COLO829 (cell line): ENCODE data around the gene RFWD3.
"Not testable (repeated sequence)": the region's sequence is repeated elsewhere in the genome, so short reads cannot be mapped to it uniquely, and the experiment has no call there.

Experiments used
- DNase-seq: peaks from one replicate; pipeline ENCODE4 v3.0.0; 2012; ENCODE audit warnings: low spot score

RFWD3 gene

GRCh38 chr16:74666425-74667254 lies at the start of gene RFWD3:
RFWD3 (minus strand) TSS chr16:74666877; CDS start chr16:74661449, 5,428 bp downstream.
- peak; percentile 95 for DNase-seq

GRCh38 chr16:74716355-74716754 lies 49.7 kb upstream of the RFWD3 start:
- no peak for DNase-seq

GRCh38 chr16:74713876-74714275 lies 47.2 kb upstream of the RFWD3 start:
- DNase-seq: no peak

GRCh38 chr16:74713325-74713724 lies 46.6 kb upstream of the RFWD3 start:
- DNase-seq: no peak

GRCh38 chr16:74711938-74712337 lies 45.3 kb upstream of the RFWD3 start:
- DNase-seq: no peak

GRCh38 chr16:74710401-74710800 lies 43.7 kb upstream of the RFWD3 start:
- no peak for DNase-seq

GRCh38 chr16:74709441-74709877 lies 42.8 kb upstream of the RFWD3 start:
- peak; percentile 68 for DNase-seq

GRCh38 chr16:74700438-74701225 lies 34.0 kb upstream of the RFWD3 start, which contains the start of gene MLKL:
MLKL (minus strand) TSS chr16:74700862; CDS start chr16:74695757, 5,105 bp downstream.
- no peak for DNase-seq

- DNase-seq: no peak
These were observed 33.4 kb upstream of the RFWD3 start for GRCh38 chr16:74700116-74700437.

- DNase-seq: no peak
These were observed 33.0 kb upstream of the RFWD3 start for GRCh38 chr16:74699666-74700065.

- no peak for DNase-seq
These were observed 31.5 kb upstream of the RFWD3 start for GRCh38 chr16:74698222-74698621.

GRCh38 chr16:74695450-74696422 lies 29.1 kb upstream of the RFWD3 start:
- peak; percentile 83 for DNase-seq

GRCh38 chr16:74691093-74691855 lies 24.6 kb upstream of the RFWD3 start:
- DNase-seq: no peak

- DNase-seq: no peak
These were observed 15.9 kb upstream of the RFWD3 start for GRCh38 chr16:74682556-74682955.

GRCh38 chr16:74680681-74681080 lies 14.0 kb upstream of the RFWD3 start:
- DNase-seq: no peak

- no peak for DNase-seq
These were observed 13.3 kb upstream of the RFWD3 start for GRCh38 chr16:74679983-74680382.

- no peak for DNase-seq
These were observed 11.2 kb upstream of the RFWD3 start for GRCh38 chr16:74677868-74678267.

GRCh38 chr16:74673876-74674275 lies 7.2 kb upstream of the RFWD3 start:
- DNase-seq: no peak

GRCh38 chr16:74668877-74669276 lies 2.2 kb upstream of the RFWD3 start:
- DNase-seq: not testable (repeated sequence)

- no peak for DNase-seq
These were observed 601 bp upstream of the RFWD3 start for GRCh38 chr16:74667255-74667700.

GRCh38 chr16:74666010-74666421 lies 661 bp downstream of the RFWD3 start:
- DNase-seq: no peak
